Measurements from ENCODE around the gene SYCP3. TPM values are rescaled to one million over a fixed set of nuclear protein-coding genes. Genes with fewer than 3 reads are reported as not detected.
A peak's percentile ranks its signal among the peaks of the same experiment; 100 is the strongest.

SYCP3 gene
- not detected in 2 replicates for total RNA-seq (2014; rRNA removed; shearing (Covaris generic))

DNA sequence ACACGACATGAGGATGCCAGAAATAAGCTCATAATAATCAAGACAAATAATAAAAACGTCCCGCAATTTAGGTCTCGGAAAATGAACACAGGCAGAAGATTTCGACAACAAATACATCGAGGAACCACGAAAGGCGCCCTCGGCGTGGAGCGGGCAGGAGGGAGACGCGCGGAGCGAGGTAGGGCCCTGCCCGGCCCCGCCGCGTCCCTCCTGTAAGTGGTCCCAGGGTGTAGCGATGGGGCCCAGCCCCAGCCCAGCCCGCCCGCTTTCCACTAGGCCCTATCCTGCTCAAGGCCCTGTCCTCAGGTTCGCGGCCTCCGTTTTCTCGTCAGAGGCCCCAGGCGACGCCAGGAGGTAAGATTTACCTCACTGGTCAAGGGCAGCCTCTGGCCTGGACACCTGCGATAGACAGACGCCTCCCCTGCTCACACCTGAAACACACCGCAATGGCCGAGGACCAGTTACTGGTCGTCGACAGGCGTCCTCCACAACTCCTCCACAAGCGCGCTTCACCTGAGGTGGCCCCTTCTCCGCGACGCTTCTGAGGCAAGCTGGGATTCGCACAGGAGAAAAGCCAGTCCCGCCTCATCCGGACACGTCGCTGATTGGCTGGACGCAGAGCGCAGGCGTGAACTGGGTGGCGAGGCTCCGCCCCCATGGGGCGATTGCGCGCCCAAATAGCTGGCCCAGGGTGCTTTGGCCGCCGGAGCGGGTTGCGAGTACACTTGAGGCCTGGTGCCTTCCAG, at the start of gene SYCP3:
Gene SYCP3, minus strand, starts transcription at position 543 of the 746 bp plus-strand sequence. CDS start 1,527 bp downstream, outside the sequence.
- DNase-seq (ENCODE audit: low read depth): no peak

DNA sequence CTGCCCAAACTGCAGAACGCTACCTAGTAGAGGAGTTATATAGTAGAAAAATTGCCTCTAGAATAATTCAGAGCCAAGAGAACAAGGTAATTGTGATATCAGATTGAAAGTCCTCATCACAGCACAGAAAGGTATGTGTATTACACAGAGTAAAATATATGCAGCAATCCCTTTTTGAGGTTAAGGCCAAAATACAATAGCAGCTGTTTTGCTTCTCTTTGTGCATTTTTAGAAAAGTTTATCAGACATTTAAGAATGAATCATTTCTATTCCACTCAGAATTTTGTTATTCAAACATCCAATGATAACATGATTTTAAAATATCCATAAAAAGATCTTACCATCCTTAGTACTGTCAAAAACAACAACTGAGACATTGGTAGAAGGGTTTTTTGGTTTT, 46.4 kb upstream of the SYCP3 start:
- no peak for DNase-seq (ENCODE audit: low read depth)

DNA sequence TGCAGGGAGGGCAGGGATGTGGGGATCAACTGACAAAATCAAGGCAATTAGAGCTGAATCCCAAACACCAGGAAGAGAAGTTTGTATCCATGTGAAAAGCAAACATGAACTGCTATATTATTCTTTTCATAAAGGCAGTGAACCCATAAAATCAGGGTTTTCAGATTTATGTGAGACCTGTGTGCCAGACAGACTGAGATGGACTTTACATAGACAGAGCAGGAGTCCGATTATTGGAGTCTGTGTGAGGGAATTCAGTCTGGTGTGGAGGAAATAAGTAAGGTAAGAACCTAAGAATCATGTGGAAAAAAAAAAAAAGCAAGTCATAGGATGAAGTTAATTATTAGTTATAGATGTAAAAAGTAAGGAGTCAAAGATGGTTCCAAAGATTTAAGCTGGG, 45.1 kb upstream of the SYCP3 start:
- no peak for DNase-seq (ENCODE audit: low read depth)

GRCh38 chr12:101783838-101784237, 44.6 kb upstream of the SYCP3 start:
- no peak for DNase-seq (ENCODE audit: low read depth)

DNA sequence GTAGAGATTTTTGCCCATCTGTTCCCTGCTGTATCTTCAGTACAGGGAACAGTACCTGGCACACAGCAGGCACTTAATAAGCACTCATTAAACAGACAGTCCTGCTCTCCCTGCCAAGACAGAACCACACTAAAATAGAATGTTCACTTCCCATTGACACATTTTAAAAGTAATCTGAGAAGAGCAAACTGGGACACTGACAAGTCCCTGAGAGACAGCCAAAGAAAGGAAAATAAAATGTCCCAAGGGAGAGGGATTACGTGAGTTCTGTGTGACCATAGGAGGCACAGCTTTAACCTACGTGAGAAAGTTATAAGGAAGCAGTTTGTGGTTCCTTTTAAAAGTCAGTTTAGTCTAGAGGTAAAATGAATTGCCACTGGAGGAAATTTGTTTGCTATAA, 43.9 kb upstream of the SYCP3 start:
- DNase-seq (ENCODE audit: low read depth): no peak

- DNase-seq (ENCODE audit: low read depth): no peak
Measured at GRCh38 chr12:101782273-101782731, 43.0 kb upstream of the SYCP3 start.

DNA sequence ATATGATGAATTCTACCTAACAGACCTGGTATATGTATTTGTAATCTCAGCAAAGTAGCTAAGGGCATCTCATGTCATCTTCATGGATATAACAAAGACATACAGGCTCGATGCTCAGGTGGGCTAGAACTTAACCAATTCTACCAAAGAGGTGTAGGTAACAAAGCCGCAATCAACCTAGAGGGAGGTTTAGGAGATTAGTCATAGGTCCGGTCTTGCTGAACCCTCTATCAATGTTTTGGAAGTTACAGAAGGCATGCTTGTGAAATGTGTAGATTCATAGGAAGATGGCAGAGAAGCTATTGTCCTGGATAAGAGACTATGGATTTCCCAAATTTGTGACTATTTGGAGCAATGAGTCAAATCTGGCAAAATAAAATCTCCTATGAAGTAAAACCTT, 42.6 kb upstream of the SYCP3 start:
- DNase-seq (ENCODE audit: low read depth): no peak

DNA sequence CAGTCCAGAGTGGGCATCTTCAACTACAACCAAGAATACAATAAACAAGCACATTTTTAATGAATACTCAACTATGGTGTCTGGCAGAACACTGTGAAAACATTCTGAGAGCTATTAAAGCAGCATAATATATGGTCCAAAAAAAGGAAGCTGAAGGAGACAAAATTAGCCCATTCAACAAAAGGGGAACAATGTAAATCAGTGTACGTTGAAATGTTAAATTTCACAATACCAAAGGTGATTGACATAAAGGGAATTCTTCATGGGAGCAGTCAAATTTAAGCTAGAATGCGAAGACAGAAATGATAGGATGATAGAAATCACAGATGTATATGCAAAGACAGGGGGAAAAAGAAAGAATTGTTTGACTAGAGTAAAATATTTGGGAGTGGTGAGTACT, 41.3 kb upstream of the SYCP3 start:
- no peak for DNase-seq (ENCODE audit: low read depth)

GRCh38 chr12:101779626-101780025, 40.4 kb upstream of the SYCP3 start:
- DNase-seq (ENCODE audit: low read depth): no peak

DNA sequence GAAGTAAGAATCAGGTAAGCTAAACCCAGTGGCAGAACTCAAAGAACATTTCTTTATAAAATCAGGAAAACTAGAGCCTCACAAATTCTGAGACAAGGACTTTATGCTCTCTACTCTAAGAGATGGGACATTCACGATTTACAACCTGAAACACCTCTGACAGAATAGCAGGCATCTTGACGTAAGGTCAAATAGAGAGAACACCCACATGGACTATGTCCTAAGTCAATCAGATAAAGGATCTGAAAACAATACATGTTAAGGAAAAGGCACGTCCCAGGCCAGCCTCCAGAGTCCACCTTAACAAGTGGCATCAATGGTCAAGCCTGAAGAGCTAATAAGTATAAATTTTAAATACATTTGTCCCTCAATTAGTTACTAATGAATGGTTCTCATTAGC, 39.9 kb upstream of the SYCP3 start:
- DNase-seq (ENCODE audit: low read depth): no peak

GRCh38 chr12:101777978-101778377, 38.7 kb upstream of the SYCP3 start:
- DNase-seq (ENCODE audit: low read depth): no peak

DNA sequence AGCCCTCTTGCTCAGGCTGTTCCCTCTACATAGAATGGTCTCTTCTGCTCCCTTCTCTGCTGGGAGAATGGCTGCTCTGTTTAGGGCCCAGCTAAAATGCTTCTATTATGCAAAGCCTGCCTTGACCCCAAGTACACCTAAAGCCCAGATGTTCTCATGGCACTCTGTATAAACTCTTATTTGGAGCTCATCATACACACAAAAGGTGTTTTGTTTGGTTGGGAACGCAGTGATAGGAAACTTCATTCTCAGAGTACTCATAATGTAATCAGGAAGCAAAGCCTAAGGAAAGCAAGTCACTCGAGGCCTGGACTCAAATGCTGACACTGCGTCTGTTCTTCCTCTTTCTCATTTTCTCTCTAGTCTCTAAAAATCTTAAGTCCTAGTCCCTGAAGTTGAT, 38.2 kb upstream of the SYCP3 start:
- no peak for DNase-seq (ENCODE audit: low read depth)

DNA sequence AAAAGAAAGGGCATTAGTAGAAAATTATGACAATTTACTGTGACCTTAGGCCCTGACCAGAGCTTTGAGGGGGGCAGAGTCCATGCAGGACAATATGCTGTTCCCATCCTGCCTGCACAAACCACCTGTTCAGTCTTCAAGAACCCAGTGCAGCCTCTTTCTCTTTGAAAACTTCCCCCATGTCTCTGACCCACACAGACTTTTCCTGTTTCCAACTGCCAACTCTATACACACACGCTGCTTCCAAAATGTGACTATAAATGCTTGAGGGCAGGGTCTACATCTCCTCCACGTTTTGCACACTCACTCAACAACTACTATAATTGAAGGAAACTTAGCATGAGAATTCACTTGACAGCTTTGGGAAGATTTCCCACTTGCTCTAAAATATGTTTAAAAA, 36.6 kb upstream of the SYCP3 start:
- DNase-seq (ENCODE audit: low read depth): no peak

DNA sequence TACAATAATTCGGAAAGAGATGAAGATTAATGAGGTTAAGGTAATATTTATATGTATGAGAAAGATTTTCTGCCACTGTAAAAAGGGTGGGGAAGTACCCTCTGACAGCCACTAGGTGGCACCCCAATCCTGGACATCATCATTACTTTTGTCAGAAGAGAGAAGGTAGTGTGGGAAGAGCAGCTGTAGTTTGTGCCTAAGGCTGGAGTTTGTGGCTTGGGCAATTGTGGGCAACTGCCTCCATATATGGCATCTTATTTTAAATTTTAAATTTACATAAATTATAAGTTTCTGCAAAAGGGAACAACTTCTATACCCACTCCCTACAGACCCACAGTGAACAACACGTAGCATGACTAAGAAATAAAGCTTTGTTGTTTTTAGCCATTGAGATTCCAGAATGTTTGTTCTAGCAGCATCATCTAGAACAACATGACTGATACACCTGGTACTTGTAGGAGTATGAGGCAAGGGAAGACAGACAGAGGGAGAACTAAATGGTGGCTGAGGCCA, 34.4 kb upstream of the SYCP3 start:
- peak; percentile 63 for DNase-seq (ENCODE audit: low read depth)

- no peak for DNase-seq (ENCODE audit: low read depth)
Measured at GRCh38 chr12:101772012-101772775, 32.9 kb upstream of the SYCP3 start.

DNA sequence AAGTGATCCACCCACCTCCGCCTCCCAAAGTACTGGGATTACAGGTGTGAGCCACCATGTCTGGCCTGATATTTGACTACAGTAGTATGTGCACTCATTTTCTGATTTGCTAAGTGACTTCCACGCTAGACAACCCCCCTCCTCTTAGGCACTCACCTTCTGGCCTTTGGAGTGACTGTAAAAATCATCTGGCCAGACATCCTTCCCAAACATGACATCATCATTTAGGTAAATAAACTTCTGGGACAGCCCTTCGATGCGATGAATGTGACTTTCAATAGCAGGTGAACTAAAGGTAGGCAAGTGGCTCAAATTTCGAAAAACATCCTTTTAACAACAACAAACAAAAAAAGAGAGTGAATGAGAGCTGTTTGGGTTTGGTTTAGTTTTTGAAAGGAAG, 30.6 kb upstream of the SYCP3 start:
- no peak for DNase-seq (ENCODE audit: low read depth)

GRCh38 chr12:101768781-101769180, 29.5 kb upstream of the SYCP3 start:
- no peak for DNase-seq (ENCODE audit: low read depth)

- no peak for DNase-seq (ENCODE audit: low read depth)
Measured at GRCh38 chr12:101767537-101767936, 28.3 kb upstream of the SYCP3 start.

GRCh38 chr12:101764051-101764792, 25.0 kb upstream of the SYCP3 start:
- DNase-seq (ENCODE audit: low read depth): no peak

DNA sequence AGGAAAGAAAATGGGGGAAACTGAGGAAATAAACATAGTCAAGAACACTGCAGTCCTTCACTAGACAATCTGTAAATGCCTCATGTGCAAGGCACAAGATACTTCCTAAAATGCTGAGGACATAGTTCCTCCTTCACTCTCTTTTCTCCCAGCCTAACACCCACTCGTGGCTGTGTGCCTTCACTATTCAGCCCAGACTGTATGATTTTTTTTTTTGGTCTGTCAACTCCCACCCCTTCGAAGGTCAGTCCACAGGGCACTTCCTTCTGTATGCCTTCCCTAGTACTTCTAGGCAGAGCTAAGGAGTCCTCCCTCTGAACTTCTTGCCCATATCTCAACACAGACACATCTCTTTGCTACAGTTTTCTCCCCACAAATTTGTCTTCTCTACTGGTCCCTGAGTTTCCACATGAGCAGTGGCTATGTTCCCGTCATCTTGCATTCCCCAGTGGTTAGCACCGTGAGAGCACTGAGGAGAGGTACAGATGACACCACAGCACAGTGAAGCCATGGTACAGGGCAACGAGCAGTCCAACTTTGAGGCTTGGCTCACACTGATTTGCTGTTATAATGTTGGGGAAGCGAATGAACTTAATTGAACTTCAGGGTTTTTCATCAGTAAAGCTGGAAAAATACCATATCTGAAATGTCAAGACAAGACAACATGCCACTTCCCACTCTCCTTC, 24.1 kb upstream of the SYCP3 start:
- no peak for DNase-seq (ENCODE audit: low read depth)

GRCh38 chr12:101761781-101762180, 22.5 kb upstream of the SYCP3 start:
- DNase-seq (ENCODE audit: low read depth): no peak

- DNase-seq (ENCODE audit: low read depth): no peak
Measured at GRCh38 chr12:101761350-101761749, 22.1 kb upstream of the SYCP3 start.
